ENCODE data around the gene C16orf92. TPM values are rescaled to one million over a fixed set of nuclear protein-coding genes. Genes with fewer than 3 reads are reported as not detected.

C16orf92 gene
- total and polyA plus RNA-seq, 2 of the 13 experiments (the other 11 are each of a cell fraction or from before 2014, with no cell fraction given): not detected

- Histone ChIP-seq H3K4me1 (ENCODE audit: insufficient read depth, low read length) (peaks cover 23% of the 10 kb centered on the region), H3K79me2 (ENCODE audit: insufficient read depth, low read length) (no peaks in the 10 kb centered on the region), H3K9me3 (ENCODE audit: low read length) (no peaks in the 10 kb centered on the region), H4K20me1 (ENCODE audit: insufficient read depth, low read length) (no peaks in the 10 kb centered on the region; the same call in 1 of the 2 replicates), H2AFZ (ENCODE audit: low read length) (no peak within 1 kb of the TSS), H3K36me3 (replicated peaks in 1 of 2; ENCODE audit: control insufficient read depth in 1 of 2, insufficient read depth in 2 of 2, low read length in 2 of 2) (no peaks in the 10 kb centered on the region), H3K4me2 (ENCODE audit: low read depth, low read length) (peak within 1 kb of the TSS; percentile 33), H3K27ac (ENCODE audit: extremely low read length, insufficient read depth, low read length) (no peak within 1 kb of the TSS), H3K9ac (ENCODE audit: insufficient read depth, low read depth, low read length) (no peak within 1 kb of the TSS), H3K27me3 (ENCODE audit: control insufficient read depth in 1 of 2, insufficient read depth in 2 of 2, low read length in 2 of 2) (peaks cover 19 to 64% of the 10 kb centered on the region in 2 experiments), H3K4me3 (replicated peaks in 1 of 3; ENCODE audit: insufficient read depth in 1 of 3, low read depth in 2 of 3, low read length in 3 of 3) (peak within 1 kb of the TSS in 1 of 3 experiments; percentile 18; a peak in 1 of 6 replicates)
- in situ Hi-C loops (cut with HindIII; ENCODE audit: extremely low pct_ligation_motif_present, low pct_unique_long_range_greater_than_20kb): loop anchor here (10.0 kb wide), 1 partner anchor 336 kb away; no protein-coding TSS in a partner anchor
- TF ChIP-seq MEIS2 (CRISPR knock-in tag; IDR thresholded peaks at IDR 0.05) (no peak), ZNF24 (IDR thresholded peaks at IDR 0.05) (no peak), ZNF207 (IDR thresholded peaks at IDR 0.05; ENCODE audit: borderline replicate concordance) (no peak), CSRNP1 (CRISPR knock-in tag; IDR thresholded peaks at IDR 0.05) (no peak)
- TF ChIP-seq, protein P1, sequence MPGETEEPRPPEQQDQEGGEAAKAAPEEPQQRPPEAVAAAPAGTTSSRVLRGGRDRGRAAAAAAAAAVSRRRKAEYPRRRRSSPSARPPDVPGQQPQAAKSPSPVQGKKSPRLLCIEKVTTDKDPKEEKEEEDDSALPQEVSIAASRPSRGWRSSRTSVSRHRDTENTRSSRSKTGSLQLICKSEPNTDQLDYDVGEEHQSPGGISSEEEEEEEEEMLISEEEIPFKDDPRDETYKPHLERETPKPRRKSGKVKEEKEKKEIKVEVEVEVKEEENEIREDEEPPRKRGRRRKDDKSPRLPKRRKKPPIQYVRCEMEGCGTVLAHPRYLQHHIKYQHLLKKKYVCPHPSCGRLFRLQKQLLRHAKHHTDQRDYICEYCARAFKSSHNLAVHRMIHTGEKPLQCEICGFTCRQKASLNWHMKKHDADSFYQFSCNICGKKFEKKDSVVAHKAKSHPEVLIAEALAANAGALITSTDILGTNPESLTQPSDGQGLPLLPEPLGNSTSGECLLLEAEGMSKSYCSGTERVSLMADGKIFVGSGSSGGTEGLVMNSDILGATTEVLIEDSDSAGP (CRISPR knock-in tag; IDR thresholded peaks at IDR 0.05; ENCODE audit: borderline replicate concordance): peak; percentile 89
- POLR2A ChIA-PET: interaction anchor here (1.0 kb wide), 1 partner anchor 385 kb away, joined by 3 read pairs; no protein-coding TSS in a partner anchor
- WGBS (ENCODE audit: low lambda C conversion rate): 8% methylated on average over 25 of the region's 27 CpGs
- intact Hi-C loops (cut with micrococcal nuclease; ENCODE audit: unreplicated experiment): loop anchor here (5.0 kb wide), 1 partner anchor 329 kb away; no protein-coding TSS in a partner anchor
- no TSS peak for BruUV-seq (replicated peaks)
- FAIRE-seq (no peak), DNase-seq (ENCODE audit: low spot score) (no peak), ATAC-seq (peak; percentile 19; the same call in 1 of the 3 replicates)
- CTCF ChIA-PET (ENCODE audit: low intra/inter-chr PET ratio, low total read pairs): interaction anchor here (1.2 to 2.7 kb wide), 2 partner anchors 24 to 331 kb away, joined by 4 to 11 read pairs; no protein-coding TSS in a partner anchor
These were observed 7.9 kb downstream of the C16orf92 start, which contains the start of gene TLCD3B for GRCh38 chr16:30030841-30031413. TSS of gene TLCD3B (minus strand) at chr16:30031271. CDS start at chr16:30030527, 744 bp downstream.
